22Rv1 (cell line): Measurements from ENCODE around the gene TNNT3.
A peak's percentile ranks its signal among the peaks of the same experiment; 100 is the strongest.

Experiments used
- H3K27ac ChIP-seq: fragments of 450-650 bp; 2 replicates; pipeline ENCODE4 v1.5.1; 2017
- CTCF ChIP-seq: fragments of 450-650 bp; IDR thresholded peaks from 2 replicates; pipeline ENCODE4 v1.5.1; 2017; ENCODE audit warnings: mild to moderate bottlenecking
- ZFX ChIP-seq: fragments of 450-650 bp; IDR thresholded peaks from 2 replicates; pipeline ENCODE4 v1.6.1; 2017; ENCODE audit warnings: antibody characterized with exemption, borderline replicate concordance

TNNT3 gene

GRCh38 chr11:1879941-1880720, 39.4 kb upstream of the TNNT3 start:
- no peak overlapping the region for H3K27ac ChIP-seq

GRCh38 chr11:1880746-1881441, 38.6 kb upstream of the TNNT3 start:
- TF ChIP-seq CTCF (no peak), ZFX (no peak)
- H3K27ac ChIP-seq: no peak overlapping the region

More at GRCh38 chr11:1879941-1880720, 39.4 kb upstream of the TNNT3 start:
- TF ChIP-seq ZFX (no peak), CTCF (no peak)

GRCh38 chr11:1881442-1882264, 37.9 kb upstream of the TNNT3 start:
- TF ChIP-seq CTCF (no peak), ZFX (no peak)
- no peak overlapping the region for H3K27ac ChIP-seq

- no peak for TF ChIP-seq ZFX
- peak; percentile 94 for TF ChIP-seq CTCF
- no peak overlapping the region for H3K27ac ChIP-seq
These were observed 37.0 kb upstream of the TNNT3 start for GRCh38 chr11:1882265-1883238.

GRCh38 chr11:1883346-1884302, 35.9 kb upstream of the TNNT3 start:
- no peak overlapping the region for H3K27ac ChIP-seq

More at GRCh38 chr11:1883346-1884302, 35.9 kb upstream of the TNNT3 start:
- TF ChIP-seq ZFX (no peak), CTCF (no peak)
